ENCODE results near the gene GRIK3. TPM values are rescaled to one million over a fixed set of nuclear protein-coding genes. Genes with fewer than 3 reads are reported as not detected.

Gene GRIK3
- total and polyA plus RNA-seq, 2 of the 8 experiments (the other 6 are each of a cell fraction or from before 2014, with no cell fraction given) = 2.1 to 3.4 TPM

- Histone ChIP-seq H3K9ac (replicated peaks in 1 of 4; ENCODE audit: extremely low read depth in 1 of 4, low read depth in 3 of 4, low read length in 3 of 4) (no peak overlapping the region), H2BK5ac (ENCODE audit: low read depth, low read length) (no peak overlapping the region), H3K14ac (ENCODE audit: insufficient read length) (no peak overlapping the region), H3K23me2 (ENCODE audit: low read depth, low read length) (no peaks in the 10 kb centered on the region), H3K79me2 (ENCODE audit: control insufficient read depth in 1 of 2, insufficient read depth in 2 of 2, low read length in 2 of 2) (no peaks in the 10 kb centered on the region), H3K4me1 (replicated peaks in 1 of 4; ENCODE audit: control insufficient read depth in 3 of 4, insufficient read depth in 4 of 4, low read length in 3 of 4) (no peaks in the 10 kb centered on the region), H2AK5ac (ENCODE audit: low read depth, low read length) (no peak overlapping the region), H4K20me1 (replicated peaks in 1 of 2; ENCODE audit: control insufficient read depth in 1 of 2, insufficient read depth in 2 of 2, low read length in 2 of 2) (no peaks in the 10 kb centered on the region), H3K4me2 (ENCODE audit: insufficient read depth in 1 of 2, low read depth in 2 of 2, low read length in 2 of 2) (no peak overlapping the region), H3K27ac (ENCODE audit: low read depth, low read length) (no peak overlapping the region), H3K9me3 (ENCODE audit: insufficient read depth in 2 of 2, low read depth in 1 of 2, low read length in 1 of 2) (no peaks in the 10 kb centered on the region), H2BK120ac (replicated peaks; ENCODE audit: low read depth, low read length) (no peak overlapping the region), H2BK20ac (ENCODE audit: low read length) (no peak overlapping the region), H3K4ac (replicated peaks; ENCODE audit: insufficient read length, low read depth, low read length) (no peak overlapping the region), H4K8ac (ENCODE audit: extremely low read depth, insufficient read depth, low read length) (no peak overlapping the region), H3K23ac (ENCODE audit: insufficient read length) (no peak overlapping the region), H3K27me3 (replicated peaks in 1 of 4; ENCODE audit: control insufficient read depth in 3 of 4, extremely low read depth in 1 of 4, insufficient read depth in 3 of 4, low read length in 3 of 4) (no peaks in the 10 kb centered on the region), H3K56ac (replicated peaks; ENCODE audit: insufficient read length, low read depth, low read length) (no peak overlapping the region), H3K36me3 (ENCODE audit: control insufficient read depth in 2 of 4, insufficient read depth in 4 of 4, low read length in 3 of 4) (no peaks in the 10 kb centered on the region), H3K18ac (ENCODE audit: extremely low read depth, low read length) (no peak overlapping the region), H4K91ac (replicated peaks; ENCODE audit: insufficient read length, low read length) (no peak overlapping the region), H3K79me1 (ENCODE audit: low read depth, low read length) (no peaks in the 10 kb centered on the region), H2AFZ (ENCODE audit: low read length) (no peak overlapping the region), H3K4me3 (ENCODE audit: extremely low read depth in 1 of 4, insufficient read depth in 2 of 4, low read depth in 3 of 4, low read length in 4 of 4) (no peak overlapping the region), H4K5ac (ENCODE audit: insufficient read length, low read depth, low read length) (no peak overlapping the region), H2BK15ac (ENCODE audit: low read length) (no peak overlapping the region), H2BK12ac (ENCODE audit: low read depth, low read length) (no peak overlapping the region)
- FAIRE-seq = no peak
- POLR2A ChIA-PET (ENCODE audit: partially characterized antibody) = no interaction called here
- no peak for DNase-seq (ENCODE audit: low read depth in 1 of 2, low spot score in 2 of 2)
- WGBS, 2 experiments (ENCODE audit: extremely low coverage in 1 of 2, insufficient coverage in 1 of 2, insufficient read length in 1 of 2, insufficient replicate concordance in 2 of 2, low coverage in 1 of 2, low lambda C conversion rate in 2 of 2, missing lambda C conversion rate in 1 of 2) = 88% methylated on average over 5 of the region's 5 CpGs; no CpG with 5 or more reads in 1 of the 2 experiments
- CTCF ChIA-PET (ENCODE audit: partially characterized antibody) = interaction anchor here (0.6 to 0.7 kb wide), 2 partner anchors 9 to 30 kb away, joined by 3 read pairs; no protein-coding TSS in a partner anchor
- TF ChIP-seq TCF12 (IDR thresholded peaks at IDR 0.05; ENCODE audit: low read depth, low read length) (no peak), JUND (IDR thresholded peaks at IDR 0.05; ENCODE audit: low read length) (no peak), POLR2A (IDR thresholded peaks at IDR 0.05; ENCODE audit: control extremely low read depth in 1 of 2, low read depth in 2 of 2, low read length in 2 of 2) (no peak), ATF3 (IDR thresholded peaks at IDR 0.05; ENCODE audit: insufficient read depth, low read depth, low read length) (no peak), GABPA (IDR thresholded peaks at IDR 0.05; ENCODE audit: borderline replicate concordance, insufficient read depth, low read length) (no peak), BRCA1 (IDR thresholded peaks at IDR 0.05; ENCODE audit: low read depth, low read length) (no peak), TAF1 (IDR thresholded peaks at IDR 0.05; ENCODE audit: low read depth, low read length) (no peak), CEBPB (IDR thresholded peaks at IDR 0.05; ENCODE audit: low read depth, low read length) (no peak), SIRT6 (IDR thresholded peaks at IDR 0.05; ENCODE audit: low read length) (no peak), TBP (IDR thresholded peaks at IDR 0.05; ENCODE audit: low read depth, low read length) (no peak), CBX8 (IDR thresholded peaks at IDR 0.05; ENCODE audit: borderline replicate concordance, low read depth, low read length) (no peak), EP300 (IDR thresholded peaks at IDR 0.05; ENCODE audit: borderline replicate concordance in 1 of 2, low read depth in 2 of 2, low read length in 2 of 2) (no peak), SP1 (IDR thresholded peaks at IDR 0.05; ENCODE audit: low read depth, low read length) (no peak)
Measured at GRCh38 chr1:36956570-36956969, 77.7 kb downstream of the GRIK3 start.
